ENCODE data around the gene CAMTA1.

DNA sequence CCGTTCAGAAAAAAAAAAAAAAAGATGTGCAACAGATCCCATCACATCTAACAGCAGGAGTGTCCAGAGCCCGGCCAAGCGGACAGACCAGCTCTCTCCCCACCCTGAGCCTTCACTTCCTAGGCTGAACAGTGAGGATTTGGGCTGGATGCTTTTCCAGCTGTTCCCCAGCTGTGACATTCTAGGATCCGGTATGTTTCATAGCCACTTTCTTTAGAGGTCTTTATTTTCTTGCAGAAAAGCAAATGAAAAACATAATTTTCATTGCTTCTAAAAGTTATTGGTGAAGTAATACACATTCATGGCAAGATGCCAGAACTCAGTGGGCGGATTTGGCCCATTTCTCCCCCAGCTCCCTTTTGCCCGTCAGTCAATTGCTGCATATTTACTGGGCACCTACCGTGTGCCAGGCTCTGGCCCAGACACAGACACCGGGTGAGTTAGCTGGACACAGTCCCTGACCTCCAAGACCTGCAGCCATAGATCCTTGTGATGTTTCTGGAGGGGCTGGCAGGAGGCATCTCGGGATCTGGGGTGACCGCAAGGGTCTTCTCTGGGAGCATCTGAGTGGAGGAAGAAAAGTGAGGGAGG, 772.1 kb downstream of the CAMTA1 start:
- no peak for TF ChIP-seq CTCF (IDR thresholded peaks at IDR 0.05)
- no peak for TF ChIP-seq POLR2AphosphoS5 (IDR thresholded peaks at IDR 0.05; ENCODE audit: low read depth, low read length)
- TF ChIP-seq CHD2 (IDR thresholded peaks at IDR 0.05; ENCODE audit: low read length, partially characterized antibody), result no peak
- no peak for TF ChIP-seq EP300 (IDR thresholded peaks at IDR 0.05; ENCODE audit: borderline replicate concordance in 1 of 2, low read depth in 1 of 2, low read length in 1 of 2)
- TF ChIP-seq TAF1 (IDR thresholded peaks at IDR 0.05; ENCODE audit: borderline replicate concordance, low read depth, low read length), result no peak
- no peak for TF ChIP-seq YY1 (IDR thresholded peaks at IDR 0.05; ENCODE audit: low read depth)
- TF ChIP-seq RFX5 (IDR thresholded peaks at IDR 0.05; ENCODE audit: low read length), result no peak; the same call in 1 of the 2 replicates
- no peak for TF ChIP-seq GABPA (IDR thresholded peaks at IDR 0.05; ENCODE audit: low read depth)
